Astrocyte (in vitro differentiated cells and primary cell): ENCODE results near the gene ZNF554. TPM values are rescaled to one million over a fixed set of nuclear protein-coding genes. Genes with fewer than 3 reads are reported as not detected.
A peak's percentile ranks its signal among the peaks of the same experiment; 100 is the strongest.

Experiments
- DNase-seq: peaks from one replicate; pipeline ENCODE4 v3.0.0-alpha.2; 2010; ENCODE audit warnings: low read depth
- FAIRE-seq: peaks from 2 replicates; lab custom pipeline; 2011; peaks lifted over from hg19 to GRCh38; lab: Jason Lieb, UNC
- H2AFZ ChIP-seq: 2 replicates; pipeline ENCODE4 v1.6.0; 2012; ENCODE audit warnings: low read depth, low read length, inconsistent platforms
- H3K27ac ChIP-seq: 2 replicates; pipeline ENCODE4 v1.5.1; 2011; ENCODE audit warnings: low read depth, low read length, inconsistent platforms
- H3K27me3 ChIP-seq: 2 replicates; pipeline ENCODE4 v1.6.0; 2011; ENCODE audit warnings: low read length, inconsistent platforms; ENCODE audit not compliant: insufficient read depth
- H3K36me3 ChIP-seq: 2 replicates; pipeline ENCODE4 v1.5.1; 2011; ENCODE audit warnings: low read length, inconsistent platforms; ENCODE audit not compliant: insufficient read depth
- H3K4me1 ChIP-seq: 2 replicates; pipeline ENCODE4 v1.5.1; 2011; ENCODE audit warnings: low read length, inconsistent platforms; ENCODE audit not compliant: insufficient read depth
- H3K4me2 ChIP-seq: 2 replicates; pipeline ENCODE4 v1.6.0; 2012; ENCODE audit warnings: low read length, inconsistent platforms
- H3K4me3 ChIP-seq: 2 replicates; pipeline ENCODE4 v1.5.1; 2011; ENCODE audit warnings: low read depth, mild to moderate bottlenecking, low read length, inconsistent platforms; ENCODE audit not compliant: insufficient read depth
- H3K79me2 ChIP-seq: 2 replicates; pipeline ENCODE4 v1.6.0; 2012; ENCODE audit warnings: mild to moderate bottlenecking, low read length, inconsistent platforms; ENCODE audit not compliant: insufficient read depth
- H3K9ac ChIP-seq: 2 replicates; pipeline ENCODE4 v1.6.0; 2012; ENCODE audit warnings: mild to moderate bottlenecking, low read length, inconsistent platforms
- H3K9me3 ChIP-seq: 2 replicates; pipeline ENCODE4 v1.5.1; 2012; ENCODE audit warnings: low read depth, mild to moderate bottlenecking, low read length, inconsistent platforms; ENCODE audit not compliant: insufficient read depth
- H4K20me1 ChIP-seq: 2 replicates; pipeline ENCODE4 v1.6.0; 2012; ENCODE audit warnings: low read length, inconsistent platforms; ENCODE audit not compliant: insufficient read depth
- H3K27ac Mint-ChIP-seq: one replicate; pipeline ENCODE4 v1.8.0; 2021; ENCODE audit warnings: mild to moderate bottlenecking, mixed read lengths; ENCODE audit not compliant: unreplicated experiment
- H3K27me3 Mint-ChIP-seq: one replicate; pipeline ENCODE4 v1.8.0; 2021; ENCODE audit warnings: low read depth, mixed read lengths; ENCODE audit not compliant: unreplicated experiment
- H3K36me3 Mint-ChIP-seq: one replicate; pipeline ENCODE4 v1.8.0; 2021; ENCODE audit warnings: low read depth, mixed read lengths; ENCODE audit not compliant: unreplicated experiment
- H3K4me1 Mint-ChIP-seq: one replicate; pipeline ENCODE4 v1.8.0; 2021; ENCODE audit warnings: low read depth, mixed read lengths; ENCODE audit not compliant: unreplicated experiment
- H3K4me3 Mint-ChIP-seq: one replicate; pipeline ENCODE4 v1.8.0; 2021; ENCODE audit warnings: mild to moderate bottlenecking, moderate library complexity, mixed read lengths; ENCODE audit not compliant: unreplicated experiment
- H3K9me3 Mint-ChIP-seq: one replicate; pipeline ENCODE4 v1.8.0; 2021; ENCODE audit warnings: mild to moderate bottlenecking, mixed read lengths; ENCODE audit not compliant: unreplicated experiment
- CTCF ChIP-seq: IDR thresholded peaks from 2 replicates; pipeline ENCODE4 v1.5.1; 2011; ENCODE audit warnings: low read depth, mild to moderate bottlenecking, inconsistent platforms, low read length, moderate library complexity; ENCODE audit not compliant: insufficient read depth
- EZH2 ChIP-seq: IDR thresholded peaks from 2 replicates; pipeline ENCODE4 v1.6.1; 2012; ENCODE audit warnings: mild to moderate bottlenecking, low read length, inconsistent platforms; ENCODE audit not compliant: insufficient read depth
- total RNA-seq: library from RNA; stranded (reverse); gene quantifications from 2 replicates; pipeline ENCODE4 v1.2.1, GENCODE V29; 2021

The ZNF554 gene
- total RNA-seq, 1 donor from 2014 or later: 3.1 TPM

GRCh38 chr19:2809387-2810140 is 10.1 kb upstream of the ZNF554 start:
- Mint-ChIP-seq H3K9me3 (no peaks in the 10 kb centered on the region), H3K27ac (peak overlapping the region; percentile 13), H3K4me1 (no peaks in the 10 kb centered on the region), H3K4me3 (no peak overlapping the region), H3K27me3 (no peaks in the 10 kb centered on the region), H3K36me3 (peaks cover 8% of the 10 kb centered on the region)
- DNase-seq: no peak
- TF ChIP-seq CTCF: no peak
- FAIRE-seq: no peak
- no peak overlapping the region for H3K27ac ChIP-seq
- peaks cover 2% of the 10 kb centered on the region for H3K36me3 ChIP-seq
- no peaks in the 10 kb centered on the region for H4K20me1 ChIP-seq
- H3K27me3 ChIP-seq: no peaks in the 10 kb centered on the region
- H3K79me2 ChIP-seq: no peaks in the 10 kb centered on the region
- no peak overlapping the region for H2AFZ ChIP-seq
- no peak overlapping the region for H3K4me2 ChIP-seq
- no peak overlapping the region for H3K9ac ChIP-seq
- H3K9me3 ChIP-seq: no peaks in the 10 kb centered on the region
- no peak overlapping the region for H3K4me3 ChIP-seq
- H3K4me1 ChIP-seq: no peaks in the 10 kb centered on the region

- H3K4me1 ChIP-seq: no peaks in the 10 kb centered on the region
- TF ChIP-seq CTCF: no peak
- no peak for TF ChIP-seq EZH2
- no peaks in the 10 kb centered on the region for H3K9me3 ChIP-seq
- no peak overlapping the region for H3K27ac Mint-ChIP-seq
- no peak overlapping the region for H3K4me3 Mint-ChIP-seq
- H3K27me3 ChIP-seq: no peaks in the 10 kb centered on the region
- peaks cover 7% of the 10 kb centered on the region for H3K36me3 Mint-ChIP-seq
- peaks cover 2% of the 10 kb centered on the region for H3K36me3 ChIP-seq
- no peaks in the 10 kb centered on the region for H3K9me3 Mint-ChIP-seq
- H3K4me2 ChIP-seq: no peak overlapping the region
- no peaks in the 10 kb centered on the region for H3K79me2 ChIP-seq
- no peaks in the 10 kb centered on the region for H3K4me1 Mint-ChIP-seq
- H3K4me3 ChIP-seq: no peak overlapping the region
- H2AFZ ChIP-seq: no peak overlapping the region
- FAIRE-seq (no peak), DNase-seq (no peak)
- no peak overlapping the region for H3K9ac ChIP-seq
- H4K20me1 ChIP-seq: no peaks in the 10 kb centered on the region
- H3K27ac ChIP-seq: no peak overlapping the region
- no peaks in the 10 kb centered on the region for H3K27me3 Mint-ChIP-seq
Measured at GRCh38 chr19:2810141-2811091, 9.3 kb upstream of the ZNF554 start.
